A204.1 (cell line): Measurements from ENCODE around the gene IL1RL1.

Source experiments
- FAIRE-seq: peaks from 2 replicates; lab custom pipeline; 2012; peaks lifted over from hg19 to GRCh38; lab: Jason Lieb, UNC

IL1RL1 gene

GRCh38 chr2:102369866-102370265, 58.5 kb downstream of the IL1RL1 start:
- no peak for FAIRE-seq

GRCh38 chr2:102376052-102376591, 64.8 kb downstream of the IL1RL1 start:
- FAIRE-seq = no peak

- no peak for FAIRE-seq
Observed at GRCh38 chr2:102383722-102384121, 72.4 kb downstream of the IL1RL1 start.

GRCh38 chr2:102385522-102385921, 74.2 kb downstream of the IL1RL1 start:
- FAIRE-seq = no peak

- no peak for FAIRE-seq
Observed at GRCh38 chr2:102386004-102386403, 74.6 kb downstream of the IL1RL1 start.

GRCh38 chr2:102386867-102387541, 75.6 kb downstream of the IL1RL1 start:
- FAIRE-seq = no peak

GRCh38 chr2:102387763-102388546, 76.6 kb downstream of the IL1RL1 start:
- FAIRE-seq = no peak

GRCh38 chr2:102391565-102391964, 80.2 kb downstream of the IL1RL1 start:
- FAIRE-seq = no peak

- FAIRE-seq = no peak
Observed at GRCh38 chr2:102392096-102392495, 80.7 kb downstream of the IL1RL1 start.

- FAIRE-seq = no peak
Observed at GRCh38 chr2:102392942-102393341, 81.6 kb downstream of the IL1RL1 start.

GRCh38 chr2:102396012-102396411, 84.6 kb downstream of the IL1RL1 start:
- FAIRE-seq = no peak

- FAIRE-seq = no peak
Observed at GRCh38 chr2:102397209-102397608, 85.8 kb downstream of the IL1RL1 start.

GRCh38 chr2:102399499-102400141, 88.3 kb downstream of the IL1RL1 start:
- FAIRE-seq = no peak

GRCh38 chr2:102401456-102401855, 90.1 kb downstream of the IL1RL1 start:
- FAIRE-seq = no peak
